Heart left ventricle (tissue), 16 donors: Measurements from ENCODE around the gene PIGR. TPM values are rescaled to one million over a fixed set of nuclear protein-coding genes. Genes with fewer than 3 reads are reported as not detected.

ENCODE experiments used
- ATAC-seq, 4 donors: fragments of 200-7000 bp; cut with Tn5 transposase; one replicate each; pipeline ENCODE4 v1.9.1; 2020 to 2022; ENCODE audit warnings: moderate library complexity in 4 of 4, mild to moderate bottlenecking in 3 of 4, moderate number of reproducible peaks in 1 of 4
- DNase-seq, 5 donors: peaks; one replicate each; pipeline ENCODE4 v3.0.0-alpha.2; 2020
- H3K27ac ChIP-seq, 12 donors: fragments of 200-600 bp; sonication (generic) in 4 of 12; one replicate each; pipeline versions ENCODE4 v1.5.0 to v1.8.0; 2016 to 2022; ENCODE audit warnings: mild to moderate bottlenecking in 2 of 12
- H3K27me3 ChIP-seq, 9 donors: fragments of 200-600 bp; sonication (generic) in 2 of 9; one replicate each; pipeline versions ENCODE4 v1.5.1 to v1.8.0; 2016 to 2022; ENCODE audit warnings: mild to moderate bottlenecking in 3 of 9
- H3K36me3 ChIP-seq, 9 donors: fragments of 200-600 bp; sonication (generic) in 2 of 9; one replicate each; pipeline versions ENCODE4 v1.5.0 to v1.8.0; 2018 to 2022; ENCODE audit warnings: mild to moderate bottlenecking in 2 of 9
- H3K4me1 ChIP-seq, 12 donors: fragments of 200-600 bp; sonication (generic) in 4 of 12; one replicate each; pipeline versions ENCODE4 v1.5.0 to v1.8.0; 2016 to 2022; ENCODE audit warnings: mild to moderate bottlenecking in 3 of 12
- H3K4me3 ChIP-seq, 12 donors: fragments of 200-600 bp; sonication (generic) in 4 of 12; one replicate each; pipeline versions ENCODE4 v1.5.0 to v1.8.0; 2017 to 2022; ENCODE audit warnings: mild to moderate bottlenecking in 9 of 12, moderate library complexity in 4 of 12
- H3K9me3 ChIP-seq, 12 donors: fragments of 200-600 bp; sonication (generic) in 4 of 12; one replicate each; pipeline versions ENCODE4 v1.5.0 to v1.8.0; 2016 to 2022; ENCODE audit warnings: mild to moderate bottlenecking in 1 of 12
- POLR2A ChIP-seq, 2 donors: fragments of 450-650 bp; IDR thresholded peaks; one replicate each; pipeline ENCODE4 v1.6.1; 2017; ENCODE audit warnings: antibody characterized with exemption in 2 of 2, mild to moderate bottlenecking in 2 of 2, moderate library complexity in 2 of 2
- WGBS, 4 donors: extraction: QIAGEN DNeasy Blood & Tissue Kit in 2 of 4; methylation state at CpG; one replicate each; pipeline versions ENCODE4 v1.1.5 to v1.1.7; 2013 to 2018; 5-methylcytosine and 5-hydroxymethylcytosine counted together
- intact Hi-C, 10 donors: fragments of 100-400 bp; cut with DNase I; formaldehyde crosslinking; loops; one replicate each; pipeline versions ENCODE4 v1.11.1 to v1.14.2; 2022
- polyA plus RNA-seq, 2 donors: library from polyadenylated mRNA; stranded (reverse); fragments of 200-250 nt; gene quantifications; one replicate each; pipeline ENCODE4 v1.2.3, GENCODE V29; 2013
- total RNA-seq, 9 donors: library from RNA; depleted of rRNA in 2 of 9; stranded (reverse); fragments of >200 nt in 2 of 9; fragmentation: NEBNext Ultra II Directional in 3 of 9; extraction: Animal tissue kit (Norgen Biotek cat#: 25700) in 3 of 9; gene quantifications; one replicate each; pipeline versions ENCODE4 v1.1.0 to v1.2.4, GENCODE V29; 2016 to 2023
- TF ChIP-seq, protein P1 (sequence below), 12 donors: fragments of 200-600 bp; sonication (generic) in 4 of 12; IDR thresholded peaks; one replicate each; pipeline versions ENCODE4 v1.5.0 to v1.8.0; 2018 to 2022; ENCODE audit warnings: antibody characterized with exemption in 12 of 12, mild to moderate bottlenecking in 5 of 12
- donor health status: ischemic (EF 13 %, LVEDD 7.1; RV severe dilation, severe dysfunction).
- donor health status: healthy with polysubstance abuse.
- donor health status: DM: no; HTN: yes; CAD: no.
- donor health status: DM: no; HTN: no; CAD: no.
- donor health status: ischemic (EF 25% LVEDD 6.9; RV normal size, moderate dysfunction).
- donor health status: ischemic (EF 25% LVEDD 5.7; RV mildly dilated, moderate dysfunction).
- donor health status: healthy.
- donor health status: DM: yes; HTN: yes; CAD: no.
- donor health status: ischemic (EF 35%, LVEDD 5.7; RV mildly dilated, moderate dysfunction).
- donor health status: nonischemic (EF 11% LVEDD 7.7; RV severe dilation, severe dysfunction).
- donor health status: DM: yes; HTN: yes; CAD: no.
- donor health status: PGD.
- donor health status: ischemic (EF 29% LVEDD 5.4; RV normal size, mild dysfunction).
- donor health status: nonischemic (EF 23%, LVEDD 6.1; RV moderate dilation, normal function).

PIGR gene
- total and polyA plus RNA-seq, 11 donors = 0.04 to 0.64 (median 0.45) TPM; not detected in 7

GRCh38 chr1:206986402-206986801 lies 40.1 kb upstream of the PIGR start:
- H3K27me3 ChIP-seq = peaks cover 0 to 7% (median 0%) of the 10 kb centered on the region in 9 donors

DNA sequence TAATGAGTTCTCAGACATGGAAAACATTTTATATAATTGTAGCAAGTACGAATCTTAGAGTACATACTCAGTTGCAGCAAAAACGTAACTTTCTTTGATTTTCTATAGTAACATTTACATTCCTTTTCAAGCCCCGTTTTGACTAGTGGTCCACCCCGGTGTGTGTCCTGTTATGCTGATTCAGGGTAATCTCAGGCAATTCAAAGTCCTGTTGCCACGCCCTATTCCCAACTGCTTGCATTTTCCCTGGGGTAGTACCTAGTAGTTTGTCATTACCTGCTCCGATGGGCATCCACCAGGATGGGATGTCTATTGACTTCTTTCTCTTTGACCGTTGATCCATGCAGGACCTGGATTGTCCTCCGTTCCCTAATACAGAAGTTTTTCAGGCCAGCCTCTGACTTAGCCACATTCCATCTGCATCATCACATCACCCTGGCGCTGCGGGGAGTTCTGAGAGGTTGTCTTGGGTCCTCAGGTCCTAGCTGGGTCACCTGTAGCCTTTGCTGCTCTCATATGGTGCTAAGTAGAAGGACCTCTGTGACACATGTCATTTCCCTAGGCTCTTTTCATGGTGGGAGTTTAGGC lies 39.0 kb upstream of the PIGR start:
- no peaks in the 10 kb centered on the region for H3K9me3 ChIP-seq
- H3K4me3 ChIP-seq = no peak overlapping the region
- H3K27ac ChIP-seq = no peak overlapping the region
- ATAC-seq (no peak), DNase-seq (no peak)
- H3K36me3 ChIP-seq = no peaks in the 10 kb centered on the region
- intact Hi-C loops = loop anchor here in 5 of 10 donors (10.0 kb wide), 4 partner anchors 350 to 500 kb away; partner anchors contain the start of genes DYRK3 (in 3 of the 5) and EIF2D (in 1 of the 5)
- WGBS, 4 donors = 63 to 72% (median 68%) methylated on average over 10 of the region's 10 CpGs
- H3K27me3 ChIP-seq = peaks cover 0 to 10% (median 0%) of the 10 kb centered on the region in 9 donors
- H3K4me1 ChIP-seq = peaks cover 0 to 5% (median 0%) of the 10 kb centered on the region in 12 donors
- TF ChIP-seq, protein P1, sequence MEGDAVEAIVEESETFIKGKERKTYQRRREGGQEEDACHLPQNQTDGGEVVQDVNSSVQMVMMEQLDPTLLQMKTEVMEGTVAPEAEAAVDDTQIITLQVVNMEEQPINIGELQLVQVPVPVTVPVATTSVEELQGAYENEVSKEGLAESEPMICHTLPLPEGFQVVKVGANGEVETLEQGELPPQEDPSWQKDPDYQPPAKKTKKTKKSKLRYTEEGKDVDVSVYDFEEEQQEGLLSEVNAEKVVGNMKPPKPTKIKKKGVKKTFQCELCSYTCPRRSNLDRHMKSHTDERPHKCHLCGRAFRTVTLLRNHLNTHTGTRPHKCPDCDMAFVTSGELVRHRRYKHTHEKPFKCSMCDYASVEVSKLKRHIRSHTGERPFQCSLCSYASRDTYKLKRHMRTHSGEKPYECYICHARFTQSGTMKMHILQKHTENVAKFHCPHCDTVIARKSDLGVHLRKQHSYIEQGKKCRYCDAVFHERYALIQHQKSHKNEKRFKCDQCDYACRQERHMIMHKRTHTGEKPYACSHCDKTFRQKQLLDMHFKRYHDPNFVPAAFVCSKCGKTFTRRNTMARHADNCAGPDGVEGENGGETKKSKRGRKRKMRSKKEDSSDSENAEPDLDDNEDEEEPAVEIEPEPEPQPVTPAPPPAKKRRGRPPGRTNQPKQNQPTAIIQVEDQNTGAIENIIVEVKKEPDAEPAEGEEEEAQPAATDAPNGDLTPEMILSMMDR (IDR thresholded peaks at IDR 0.05) = no peak
- no peak for TF ChIP-seq POLR2A (IDR thresholded peaks at IDR 0.05)

More at GRCh38 chr1:206986402-206986801, 40.1 kb upstream of the PIGR start:
- Histone ChIP-seq H3K4me3 (no peak overlapping the region), H3K27ac (no peak overlapping the region), H3K4me1 (peaks cover 0 to 5% (median 0%) of the 10 kb centered on the region in 12 donors), H3K36me3 (no peaks in the 10 kb centered on the region), H3K9me3 (no peaks in the 10 kb centered on the region)
- WGBS, 4 donors = 75 to 89% (median 81%) methylated on average over 3 of the region's 3 CpGs
- TF ChIP-seq, protein P1 (IDR thresholded peaks at IDR 0.05) = no peak
- no peak for TF ChIP-seq POLR2A (IDR thresholded peaks at IDR 0.05)
- DNase-seq (no peak), ATAC-seq (no peak)
- intact Hi-C loops = loop anchor here in 5 of 10 donors (10.0 kb wide), 4 partner anchors 352 to 502 kb away; partner anchors contain the start of genes DYRK3 (in 3 of the 5) and EIF2D (in 1 of the 5)

- no peak overlapping the region for H3K27ac ChIP-seq
- H3K9me3 ChIP-seq = no peaks in the 10 kb centered on the region
- ATAC-seq = peak; percentile 62 to 84 (median 82)
- H3K36me3 ChIP-seq = no peaks in the 10 kb centered on the region
- intact Hi-C loops = loop anchor here in 7 of 10 donors (5.0 to 10.0 kb wide), 6 partner anchors 347 to 497 kb away; partner anchors contain the start of genes DYRK3 (in 3 of the 7) and EIF2D (in 1 of the 7)
- peaks cover 0 to 5% (median 0%) of the 10 kb centered on the region in 12 donors for H3K4me1 ChIP-seq
- TF ChIP-seq, protein P1 (IDR thresholded peaks at IDR 0.05) = peak; percentile 23 to 70 (median 56)
- no peak for TF ChIP-seq POLR2A (IDR thresholded peaks at IDR 0.05)
- H3K27me3 ChIP-seq = peaks cover 0 to 13% (median 0%) of the 10 kb centered on the region in 9 donors
- H3K4me3 ChIP-seq = no peak overlapping the region
- DNase-seq = peak in 3 of 5 donors; percentile 35 to 44 (median 35)
- WGBS, 4 donors = 20 to 26% (median 26%) methylated on average over 4 of the region's 4 CpGs
These were observed 36.0 kb upstream of the PIGR start for GRCh38 chr1:206982216-206982615.

- no peak overlapping the region for H3K27ac ChIP-seq
- WGBS, 4 donors = 80 to 87% (median 81%) methylated on average over 3 of the region's 3 CpGs
- intact Hi-C loops = loop anchor here in 8 of 10 donors (5.0 to 10.0 kb wide), 8 partner anchors 345 to 495 kb away; partner anchors contain the start of genes DYRK3 (in 4 of the 8) and EIF2D (in 1 of the 8)
These were observed 33.2 kb upstream of the PIGR start for GRCh38 chr1:206979379-206980043.

More at GRCh38 chr1:206979379-206980043, 33.2 kb upstream of the PIGR start:
- TF ChIP-seq, protein P1 (IDR thresholded peaks at IDR 0.05) = peak in 9 of 12 donors; percentile 6 to 44 (median 20)
- no peak for TF ChIP-seq POLR2A (IDR thresholded peaks at IDR 0.05)
- Histone ChIP-seq H3K4me3 (no peak overlapping the region), H3K36me3 (no peaks in the 10 kb centered on the region), H3K4me1 (no peaks in the 10 kb centered on the region), H3K27me3 (peaks cover 0 to 9% (median 0%) of the 10 kb centered on the region in 9 donors), H3K9me3 (no peaks in the 10 kb centered on the region)
- no peak for DNase-seq
- no peak for ATAC-seq
